ENCODE data around the gene XPR1.

The XPR1 gene

GRCh38 chr1:180779584-180779983 lies 147.8 kb downstream of the XPR1 start:
- Histone ChIP-seq H3K79me1 (ENCODE audit: low read length) (no peaks in the 10 kb centered on the region), H3K27me3 (ENCODE audit: insufficient read depth, low read length, poor library complexity) (no peaks in the 10 kb centered on the region), H4K8ac (ENCODE audit: low read depth, low read length) (no peak overlapping the region), H4K5ac (ENCODE audit: low read length) (no peak overlapping the region), H3K4ac (ENCODE audit: low read depth, low read length) (no peak overlapping the region), H3K23ac (ENCODE audit: low read length) (no peak overlapping the region), H3K36me3 (ENCODE audit: control insufficient read depth, insufficient read depth, low read length) (no peaks in the 10 kb centered on the region), H3K4me3 (ENCODE audit: low read length) (no peak overlapping the region), H3K56ac (ENCODE audit: low read length) (no peak overlapping the region), H3K27ac (ENCODE audit: low read depth, low read length) (no peak overlapping the region), H3K4me2 (ENCODE audit: low read length) (no peak overlapping the region), H2BK120ac (ENCODE audit: low read depth, low read length) (no peak overlapping the region), H3K9ac (ENCODE audit: low read length) (no peak overlapping the region), H3K79me2 (ENCODE audit: control insufficient read depth, insufficient read depth, low read length) (no peaks in the 10 kb centered on the region), H3K4me1 (ENCODE audit: control insufficient read depth, low read depth, low read length) (no peaks in the 10 kb centered on the region), H2AK5ac (ENCODE audit: low read length) (no peak overlapping the region), H2BK5ac (ENCODE audit: low read length) (no peak overlapping the region), H3K18ac (ENCODE audit: low read length) (no peak overlapping the region), H2BK15ac (replicated peaks; ENCODE audit: low read depth) (no peak overlapping the region)
- WGBS (ENCODE audit: extremely low coverage, insufficient coverage, low lambda C conversion rate) = no CpG with 5 or more reads among the region's 3 CpGs
- DNase-seq = no peak

- Histone ChIP-seq H2BK120ac (ENCODE audit: low read depth, low read length) (no peak overlapping the region), H3K56ac (ENCODE audit: low read length) (no peak overlapping the region), H2AK5ac (ENCODE audit: low read length) (no peak overlapping the region), H3K79me1 (ENCODE audit: low read length) (no peaks in the 10 kb centered on the region), H3K23ac (ENCODE audit: low read length) (no peak overlapping the region), H2BK5ac (ENCODE audit: low read length) (no peak overlapping the region), H3K4me3 (ENCODE audit: low read length) (no peak overlapping the region), H3K18ac (ENCODE audit: low read length) (no peak overlapping the region), H2BK15ac (replicated peaks; ENCODE audit: low read depth) (no peak overlapping the region), H4K5ac (ENCODE audit: low read length) (no peak overlapping the region), H3K4ac (ENCODE audit: low read depth, low read length) (no peak overlapping the region), H3K27ac (ENCODE audit: low read depth, low read length) (no peak overlapping the region), H3K27me3 (ENCODE audit: insufficient read depth, low read length, poor library complexity) (no peaks in the 10 kb centered on the region), H3K9ac (ENCODE audit: low read length) (no peak overlapping the region), H3K36me3 (ENCODE audit: control insufficient read depth, insufficient read depth, low read length) (no peaks in the 10 kb centered on the region), H3K79me2 (ENCODE audit: control insufficient read depth, insufficient read depth, low read length) (no peaks in the 10 kb centered on the region), H4K8ac (ENCODE audit: low read depth, low read length) (no peak overlapping the region), H3K4me1 (ENCODE audit: control insufficient read depth, low read depth, low read length) (peaks cover 2% of the 10 kb centered on the region), H3K4me2 (ENCODE audit: low read length) (no peak overlapping the region)
- WGBS (ENCODE audit: extremely low coverage, insufficient coverage, low lambda C conversion rate) = no CpG with 5 or more reads among the region's 6 CpGs
- no peak for DNase-seq
These were observed 149.9 kb downstream of the XPR1 start for GRCh38 chr1:180781718-180782117.

- Histone ChIP-seq H3K9ac (ENCODE audit: low read length) (no peak overlapping the region), H3K4me1 (ENCODE audit: control insufficient read depth, low read depth, low read length) (peaks cover 2% of the 10 kb centered on the region), H2BK5ac (ENCODE audit: low read length) (no peak overlapping the region), H3K79me1 (ENCODE audit: low read length) (no peaks in the 10 kb centered on the region), H4K8ac (ENCODE audit: low read depth, low read length) (no peak overlapping the region), H3K23ac (ENCODE audit: low read length) (no peak overlapping the region), H3K56ac (ENCODE audit: low read length) (no peak overlapping the region), H3K79me2 (ENCODE audit: control insufficient read depth, insufficient read depth, low read length) (no peaks in the 10 kb centered on the region), H3K4me2 (ENCODE audit: low read length) (no peak overlapping the region), H3K4me3 (ENCODE audit: low read length) (no peak overlapping the region), H3K18ac (ENCODE audit: low read length) (no peak overlapping the region), H3K36me3 (ENCODE audit: control insufficient read depth, insufficient read depth, low read length) (no peaks in the 10 kb centered on the region), H3K4ac (ENCODE audit: low read depth, low read length) (no peak overlapping the region), H2BK120ac (ENCODE audit: low read depth, low read length) (no peak overlapping the region), H2AK5ac (ENCODE audit: low read length) (no peak overlapping the region), H3K27ac (ENCODE audit: low read depth, low read length) (no peak overlapping the region), H3K27me3 (ENCODE audit: insufficient read depth, low read length, poor library complexity) (no peaks in the 10 kb centered on the region), H4K5ac (ENCODE audit: low read length) (no peak overlapping the region), H2BK15ac (replicated peaks; ENCODE audit: low read depth) (no peak overlapping the region)
- 100% methylated on average over 1 of the region's 3 CpGs for WGBS (ENCODE audit: extremely low coverage, insufficient coverage, low lambda C conversion rate)
- DNase-seq = no peak
These were observed 153.5 kb downstream of the XPR1 start for GRCh38 chr1:180785291-180785690.

GRCh38 chr1:180785887-180786286 lies 154.1 kb downstream of the XPR1 start:
- Histone ChIP-seq H3K9ac (ENCODE audit: low read length) (no peak overlapping the region), H2BK120ac (ENCODE audit: low read depth, low read length) (no peak overlapping the region), H3K4me1 (ENCODE audit: control insufficient read depth, low read depth, low read length) (peaks cover 2% of the 10 kb centered on the region), H3K18ac (ENCODE audit: low read length) (no peak overlapping the region), H2AK5ac (ENCODE audit: low read length) (no peak overlapping the region), H3K27ac (ENCODE audit: low read depth, low read length) (no peak overlapping the region), H3K4me2 (ENCODE audit: low read length) (no peak overlapping the region), H3K79me2 (ENCODE audit: control insufficient read depth, insufficient read depth, low read length) (no peaks in the 10 kb centered on the region), H2BK5ac (ENCODE audit: low read length) (no peak overlapping the region), H4K8ac (ENCODE audit: low read depth, low read length) (no peak overlapping the region), H3K27me3 (ENCODE audit: insufficient read depth, low read length, poor library complexity) (no peaks in the 10 kb centered on the region), H3K79me1 (ENCODE audit: low read length) (no peaks in the 10 kb centered on the region), H4K5ac (ENCODE audit: low read length) (no peak overlapping the region), H3K4me3 (ENCODE audit: low read length) (no peak overlapping the region), H3K56ac (ENCODE audit: low read length) (no peak overlapping the region), H3K23ac (ENCODE audit: low read length) (no peak overlapping the region), H3K36me3 (ENCODE audit: control insufficient read depth, insufficient read depth, low read length) (no peaks in the 10 kb centered on the region), H3K4ac (ENCODE audit: low read depth, low read length) (no peak overlapping the region), H2BK15ac (replicated peaks; ENCODE audit: low read depth) (no peak overlapping the region)
- no peak for DNase-seq
- no CpG with 5 or more reads among the region's 3 CpGs for WGBS (ENCODE audit: extremely low coverage, insufficient coverage, low lambda C conversion rate)

- Histone ChIP-seq H2BK5ac (ENCODE audit: low read length) (no peak overlapping the region), H3K79me1 (ENCODE audit: low read length) (no peaks in the 10 kb centered on the region), H3K18ac (ENCODE audit: low read length) (no peak overlapping the region), H4K5ac (ENCODE audit: low read length) (no peak overlapping the region), H3K4ac (ENCODE audit: low read depth, low read length) (no peak overlapping the region), H3K56ac (ENCODE audit: low read length) (no peak overlapping the region), H3K4me3 (ENCODE audit: low read length) (no peak overlapping the region), H3K79me2 (ENCODE audit: control insufficient read depth, insufficient read depth, low read length) (no peaks in the 10 kb centered on the region), H3K4me1 (ENCODE audit: control insufficient read depth, low read depth, low read length) (peaks cover 2% of the 10 kb centered on the region), H3K23ac (ENCODE audit: low read length) (no peak overlapping the region), H3K27me3 (ENCODE audit: insufficient read depth, low read length, poor library complexity) (no peaks in the 10 kb centered on the region), H2AK5ac (ENCODE audit: low read length) (no peak overlapping the region), H3K27ac (ENCODE audit: low read depth, low read length) (no peak overlapping the region), H3K9ac (ENCODE audit: low read length) (no peak overlapping the region), H2BK120ac (ENCODE audit: low read depth, low read length) (no peak overlapping the region), H2BK15ac (replicated peaks; ENCODE audit: low read depth) (no peak overlapping the region), H3K4me2 (ENCODE audit: low read length) (no peak overlapping the region), H4K8ac (ENCODE audit: low read depth, low read length) (no peak overlapping the region), H3K36me3 (ENCODE audit: control insufficient read depth, insufficient read depth, low read length) (no peaks in the 10 kb centered on the region)
- DNase-seq = peak; percentile 31
- WGBS (ENCODE audit: extremely low coverage, insufficient coverage, low lambda C conversion rate) = no CpG with 5 or more reads among the region's 1 CpG
These were observed 154.8 kb downstream of the XPR1 start for GRCh38 chr1:180786624-180787023.

GRCh38 chr1:180787628-180788307 lies 155.9 kb downstream of the XPR1 start:
- Histone ChIP-seq H2BK15ac (replicated peaks; ENCODE audit: low read depth) (no peak overlapping the region), H3K23ac (ENCODE audit: low read length) (no peak overlapping the region), H3K9ac (ENCODE audit: low read length) (no peak overlapping the region), H2AK5ac (ENCODE audit: low read length) (no peak overlapping the region), H3K56ac (ENCODE audit: low read length) (no peak overlapping the region), H2BK5ac (ENCODE audit: low read length) (no peak overlapping the region), H3K79me2 (ENCODE audit: control insufficient read depth, insufficient read depth, low read length) (no peaks in the 10 kb centered on the region), H4K8ac (ENCODE audit: low read depth, low read length) (no peak overlapping the region), H2BK120ac (ENCODE audit: low read depth, low read length) (no peak overlapping the region), H3K36me3 (ENCODE audit: control insufficient read depth, insufficient read depth, low read length) (no peaks in the 10 kb centered on the region), H3K27ac (ENCODE audit: low read depth, low read length) (no peak overlapping the region), H3K79me1 (ENCODE audit: low read length) (no peaks in the 10 kb centered on the region), H3K4me2 (ENCODE audit: low read length) (no peak overlapping the region), H3K27me3 (ENCODE audit: insufficient read depth, low read length, poor library complexity) (no peaks in the 10 kb centered on the region), H3K4me1 (ENCODE audit: control insufficient read depth, low read depth, low read length) (peaks cover 2% of the 10 kb centered on the region), H3K18ac (ENCODE audit: low read length) (no peak overlapping the region), H4K5ac (ENCODE audit: low read length) (no peak overlapping the region), H3K4me3 (ENCODE audit: low read length) (no peak overlapping the region), H3K4ac (ENCODE audit: low read depth, low read length) (no peak overlapping the region)
- DNase-seq = no peak
- no CpG with 5 or more reads among the region's 5 CpGs for WGBS (ENCODE audit: extremely low coverage, insufficient coverage, low lambda C conversion rate)

All from mesendoderm (in vitro differentiated cells).